HepG2 (cell line): Measurements from ENCODE around the gene IGFBP6. TPM values are rescaled to one million over a fixed set of nuclear protein-coding genes. Genes with fewer than 3 reads are reported as not detected.

Source experiments
- ATAC-seq: fragments of 200-7000 bp; cut with Tn5 transposase; 3 replicates; pipeline ENCODE4 v1.9.1; 2020; ENCODE audit warnings: mild to moderate bottlenecking, moderate library complexity
- BruUV-seq: library from RNA; stranded (reverse); fragments of 400-500 nt; replicated peaks from 2 replicates; lab custom pipeline; 2021; lab: Mats Ljungman, UMichigan
- CTCF ChIA-PET: fragments of 300-600 bp; formaldehyde crosslinking; extraction: SDS; loops from one replicate; lab custom pipeline; 2021; ENCODE audit warnings: low total read pairs, inconsistent platforms, low intra/inter-chr PET ratio; lab: Yijun Ruan, JAX
- POLR2A ChIA-PET: fragments of 350-600 bp; sonication (Branson Sonifier 250); formaldehyde crosslinking; loops from one replicate; lab custom pipeline; 2020; ENCODE audit warnings: antibody characterized with exemption, inconsistent platforms; lab: Yijun Ruan, JAX
- DNase-seq: peaks from one replicate; pipeline ENCODE4 v3.0.0-alpha.2; 2015; ENCODE audit warnings: low spot score
- FAIRE-seq: peaks from 3 replicates; lab custom pipeline; 2011; peaks lifted over from hg19 to GRCh38; lab: Jason Lieb, UNC
- H2AFZ ChIP-seq: one replicate; pipeline ENCODE4 v1.6.1; 2011; ENCODE audit warnings: low read length, inconsistent platforms
- H3K27ac ChIP-seq: fragments of 300-600 bp; 3 replicates; pipeline ENCODE4 v1.8.0; 2011; ENCODE audit warnings: mixed run types, mild to moderate bottlenecking, mixed read lengths, low read length, inconsistent platforms; ENCODE audit not compliant: insufficient read depth; ENCODE audit errors: extremely low read length
- H3K27me3 ChIP-seq, 2 experiments: fragments of 200-600 bp in 1 of 2; 2 replicates in 1 of 2; 3 replicates in 1 of 2; pipeline versions ENCODE4 v1.6.0 to v1.8.0; 2011; ENCODE audit warnings: low read length in 2 of 2, mild to moderate bottlenecking in 2 of 2, moderate library complexity in 2 of 2, inconsistent platforms in 1 of 2; ENCODE audit not compliant: insufficient read depth in 2 of 2, control insufficient read depth in 1 of 2
- H3K36me3 ChIP-seq, 2 experiments: fragments of 200-600 bp in 1 of 2; replicated peaks in 1 of 2; 2 replicates in 1 of 2; 3 replicates in 1 of 2; pipeline versions ENCODE4 v1.5.1 to v1.8.0; 2011; ENCODE audit warnings: low read length in 2 of 2, inconsistent platforms in 1 of 2; ENCODE audit not compliant: insufficient read depth in 2 of 2, control insufficient read depth in 1 of 2
- H3K4me1 ChIP-seq: 2 replicates; pipeline ENCODE4 v1.5.1; 2012; ENCODE audit warnings: low read length, inconsistent platforms; ENCODE audit not compliant: insufficient read depth
- H3K4me2 ChIP-seq: 2 replicates; pipeline ENCODE4 v1.6.0; 2011; ENCODE audit warnings: low read depth, low read length, inconsistent platforms
- H3K4me3 ChIP-seq, 3 experiments: fragments of 200-600 bp in 1 of 3; sonication (generic), shearing (Covaris generic) in 1 of 3; replicated peaks in 1 of 3; 2 replicates each; pipeline ENCODE4 v1.5.1; 2011 to 2016; ENCODE audit warnings: low read length in 3 of 3, inconsistent platforms in 2 of 3, low read depth in 2 of 3, mild to moderate bottlenecking in 2 of 3, control low read depth in 1 of 3, mixed read lengths in 1 of 3; ENCODE audit not compliant: insufficient read depth in 1 of 3
- H3K79me2 ChIP-seq: one replicate; pipeline ENCODE4 v1.6.1; 2011; ENCODE audit warnings: low read length, inconsistent platforms; ENCODE audit not compliant: insufficient read depth
- H3K9ac ChIP-seq: 2 replicates; pipeline ENCODE4 v1.6.0; 2011; ENCODE audit warnings: mild to moderate bottlenecking, low read depth, low read length, inconsistent platforms; ENCODE audit not compliant: insufficient read depth
- H3K9me3 ChIP-seq: 2 replicates; pipeline ENCODE4 v1.5.1; 2012; ENCODE audit warnings: mild to moderate bottlenecking, low read length
- H4K20me1 ChIP-seq: 2 replicates; pipeline ENCODE4 v1.6.0; 2011; ENCODE audit warnings: inconsistent platforms, mild to moderate bottlenecking, low read length, moderate library complexity; ENCODE audit not compliant: insufficient read depth
- NPAS2 ChIP-seq: sonication (generic); formaldehyde crosslinking; IDR thresholded peaks from 2 replicates; pipeline ENCODE4 v1.8.0; 2022; ENCODE audit warnings: mild to moderate bottlenecking, missing genetic modification reagents, borderline replicate concordance
- POLR2AphosphoS2 ChIP-seq: IDR thresholded peaks from 2 replicates; pipeline ENCODE4 v1.6.1; 2011; ENCODE audit warnings: low read depth, low read length, improper control_type of control experiment
- ZMAT3 ChIP-seq: sonication (generic); formaldehyde crosslinking; conservative IDR thresholded peaks from 2 replicates; pipeline ENCODE4 v1.7.0; 2021; ENCODE audit warnings: missing genetic modification reagents
- ZNF788 ChIP-seq: sonication (generic); formaldehyde crosslinking; IDR thresholded peaks from 2 replicates; pipeline ENCODE4 v1.5.0; 2020; ENCODE audit warnings: mild to moderate bottlenecking, missing genetic modification reagents, borderline replicate concordance
- WGBS: methylation state at CpG from one replicate; pipeline ENCODE4 v1.1.6; 2017; ENCODE audit warnings: low lambda C conversion rate; 5-methylcytosine and 5-hydroxymethylcytosine counted together
- in situ Hi-C: cut with HindIII; loops from 2 replicates; pipeline ENCODE4 v1.10.0; 2017; ENCODE audit warnings: low pct_unique_long_range_greater_than_20kb; ENCODE audit not compliant: extremely low pct_ligation_motif_present
- intact Hi-C: fragments of 100-400 bp; cut with micrococcal nuclease; formaldehyde crosslinking; loops from one replicate; pipeline ENCODE4 v1.10.0; 2022; ENCODE audit not compliant: unreplicated experiment
- polyA plus RNA-seq, 8 experiments: library from polyadenylated mRNA; depleted of rRNA in 3 of 8; stranded (reverse) in 7 of 8; unstranded in 1 of 8; fragments of >200 nt; fragmentation: Illumina TruSeq in 4 of 8; extraction: Trizol in 4 of 8; gene quantifications; 2 replicates each; pipeline versions ENCODE4 v1.2.1 to v1.2.3, GENCODE V29; 2011 to 2016; ENCODE audit warnings: low read depth in 4 of 8, missing spikeins in 1 of 8, mixed read lengths in 1 of 8; ENCODE audit not compliant: insufficient read depth in 1 of 8
- total RNA-seq, 5 experiments: library from RNA; depleted of rRNA; stranded (reverse); fragments of >200 nt; fragmentation: Illumina TruSeq; extraction: Trizol; gene quantifications; 2 replicates each; pipeline ENCODE4 v1.2.3, GENCODE V29; 2016; ENCODE audit warnings: low read depth in 1 of 5
- TF ChIP-seq, protein P1 (sequence below): sonication (generic); formaldehyde crosslinking; IDR thresholded peaks from 2 replicates; pipeline ENCODE4 v1.4.0; 2020; ENCODE audit warnings: low read depth, mild to moderate bottlenecking, missing genetic modification reagents
- TF ChIP-seq, protein P2 (sequence below): sonication (generic); formaldehyde crosslinking; IDR thresholded peaks from 2 replicates; pipeline ENCODE4 v1.4.0; 2020; ENCODE audit warnings: mild to moderate bottlenecking, low read depth, missing genetic modification reagents
- TF ChIP-seq, protein P3 (sequence below): sonication (generic); formaldehyde crosslinking; IDR thresholded peaks from 2 replicates; pipeline ENCODE4; 2020; ENCODE audit warnings: missing genetic modification reagents, mild to moderate bottlenecking, borderline replicate concordance

The IGFBP6 gene
- total and polyA plus RNA-seq, 2 of the 13 experiments (the other 11 are each of a cell fraction or from before 2014, with no cell fraction given) = 3.9 to 25.2 TPM

DNA sequence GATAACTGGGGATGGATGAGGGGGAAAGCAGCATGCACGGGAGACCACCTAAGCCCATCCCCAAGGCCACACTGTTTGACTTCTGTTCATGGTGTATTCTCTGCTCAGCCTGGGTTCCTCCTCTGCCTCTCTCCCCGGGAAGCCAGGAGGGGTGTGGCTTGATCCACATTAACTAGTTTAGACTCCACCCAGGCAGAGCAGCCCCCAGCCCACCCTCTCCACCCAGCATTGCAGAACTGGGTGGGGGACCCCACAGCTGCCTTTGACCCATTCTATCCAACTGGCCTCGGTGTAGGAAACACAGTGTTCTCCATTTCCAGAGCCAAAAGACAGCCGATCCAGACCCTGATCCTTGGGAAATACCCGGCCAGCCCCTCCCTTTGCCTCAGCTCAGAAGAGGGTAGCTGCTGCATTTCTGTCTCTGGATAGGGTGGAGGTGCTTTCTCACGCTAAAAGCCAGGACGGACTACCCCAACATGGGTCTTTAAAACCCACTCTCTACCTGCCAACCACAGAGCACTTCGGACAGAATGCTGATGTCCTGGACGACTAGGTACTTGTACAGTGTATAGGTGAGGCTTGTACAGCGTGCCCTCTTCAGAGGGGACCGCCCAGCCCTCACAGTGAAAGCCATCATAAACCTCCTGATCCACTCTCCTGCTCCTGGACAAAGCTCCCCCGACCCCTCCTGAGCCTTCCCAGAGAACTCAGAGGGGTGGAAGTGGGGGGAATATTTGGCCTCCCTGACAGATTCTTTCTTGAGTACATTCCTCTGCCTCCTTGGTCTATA is 27.7 kb upstream of the IGFBP6 start:
- CTCF ChIA-PET = no interaction called here

More for the DNA sequence above, 27.7 kb upstream of the IGFBP6 start:
- Histone ChIP-seq H3K36me3 (peaks cover 0 to 17% of the 10 kb centered on the region in 2 experiments; a peak in 3 of 5 replicates), H3K9ac (no peak overlapping the region), H3K27me3 (no peaks in the 10 kb centered on the region), H3K4me1 (peaks cover 30% of the 10 kb centered on the region), H3K79me2 (no peaks in the 10 kb centered on the region), H3K9me3 (no peaks in the 10 kb centered on the region), H3K4me3 (no peak overlapping the region), H3K27ac (no peak overlapping the region), H2AFZ (no peak overlapping the region), H4K20me1 (no peaks in the 10 kb centered on the region), H3K4me2 (no peak overlapping the region)
- intact Hi-C loops = no loop called here
- no peak for FAIRE-seq
- WGBS = 83% methylated on average over 6 of the region's 12 CpGs
- no TSS peak for BruUV-seq
- DNase-seq = no peak
- TF ChIP-seq, protein P1, sequence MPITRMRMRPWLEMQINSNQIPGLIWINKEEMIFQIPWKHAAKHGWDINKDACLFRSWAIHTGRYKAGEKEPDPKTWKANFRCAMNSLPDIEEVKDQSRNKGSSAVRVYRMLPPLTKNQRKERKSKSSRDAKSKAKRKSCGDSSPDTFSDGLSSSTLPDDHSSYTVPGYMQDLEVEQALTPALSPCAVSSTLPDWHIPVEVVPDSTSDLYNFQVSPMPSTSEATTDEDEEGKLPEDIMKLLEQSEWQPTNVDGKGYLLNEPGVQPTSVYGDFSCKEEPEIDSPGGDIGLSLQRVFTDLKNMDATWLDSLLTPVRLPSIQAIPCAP (CRISPR knock-in tag) = no peak
- TF ChIP-seq ZNF788 (CRISPR knock-in tag) = no peak
- TF ChIP-seq, protein P2, sequence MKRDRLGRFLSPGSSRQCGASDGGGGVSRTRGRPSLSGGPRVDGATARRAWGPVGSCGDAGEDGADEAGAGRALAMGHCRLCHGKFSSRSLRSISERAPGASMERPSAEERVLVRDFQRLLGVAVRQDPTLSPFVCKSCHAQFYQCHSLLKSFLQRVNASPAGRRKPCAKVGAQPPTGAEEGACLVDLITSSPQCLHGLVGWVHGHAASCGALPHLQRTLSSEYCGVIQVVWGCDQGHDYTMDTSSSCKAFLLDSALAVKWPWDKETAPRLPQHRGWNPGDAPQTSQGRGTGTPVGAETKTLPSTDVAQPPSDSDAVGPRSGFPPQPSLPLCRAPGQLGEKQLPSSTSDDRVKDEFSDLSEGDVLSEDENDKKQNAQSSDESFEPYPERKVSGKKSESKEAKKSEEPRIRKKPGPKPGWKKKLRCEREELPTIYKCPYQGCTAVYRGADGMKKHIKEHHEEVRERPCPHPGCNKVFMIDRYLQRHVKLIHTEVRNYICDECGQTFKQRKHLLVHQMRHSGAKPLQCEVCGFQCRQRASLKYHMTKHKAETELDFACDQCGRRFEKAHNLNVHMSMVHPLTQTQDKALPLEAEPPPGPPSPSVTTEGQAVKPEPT (CRISPR knock-in tag) = no peak
- no peak for TF ChIP-seq ZMAT3 (CRISPR knock-in tag)
- no peak for TF ChIP-seq POLR2AphosphoS2
- no peak for TF ChIP-seq NPAS2 (CRISPR knock-in tag)
- TF ChIP-seq, protein P3, sequence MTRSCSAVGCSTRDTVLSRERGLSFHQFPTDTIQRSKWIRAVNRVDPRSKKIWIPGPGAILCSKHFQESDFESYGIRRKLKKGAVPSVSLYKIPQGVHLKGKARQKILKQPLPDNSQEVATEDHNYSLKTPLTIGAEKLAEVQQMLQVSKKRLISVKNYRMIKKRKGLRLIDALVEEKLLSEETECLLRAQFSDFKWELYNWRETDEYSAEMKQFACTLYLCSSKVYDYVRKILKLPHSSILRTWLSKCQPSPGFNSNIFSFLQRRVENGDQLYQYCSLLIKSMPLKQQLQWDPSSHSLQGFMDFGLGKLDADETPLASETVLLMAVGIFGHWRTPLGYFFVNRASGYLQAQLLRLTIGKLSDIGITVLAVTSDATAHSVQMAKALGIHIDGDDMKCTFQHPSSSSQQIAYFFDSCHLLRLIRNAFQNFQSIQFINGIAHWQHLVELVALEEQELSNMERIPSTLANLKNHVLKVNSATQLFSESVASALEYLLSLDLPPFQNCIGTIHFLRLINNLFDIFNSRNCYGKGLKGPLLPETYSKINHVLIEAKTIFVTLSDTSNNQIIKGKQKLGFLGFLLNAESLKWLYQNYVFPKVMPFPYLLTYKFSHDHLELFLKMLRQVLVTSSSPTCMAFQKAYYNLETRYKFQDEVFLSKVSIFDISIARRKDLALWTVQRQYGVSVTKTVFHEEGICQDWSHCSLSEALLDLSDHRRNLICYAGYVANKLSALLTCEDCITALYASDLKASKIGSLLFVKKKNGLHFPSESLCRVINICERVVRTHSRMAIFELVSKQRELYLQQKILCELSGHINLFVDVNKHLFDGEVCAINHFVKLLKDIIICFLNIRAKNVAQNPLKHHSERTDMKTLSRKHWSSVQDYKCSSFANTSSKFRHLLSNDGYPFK (CRISPR knock-in tag) = no peak
- no peak for ATAC-seq
- POLR2A ChIA-PET = no interaction called here
- in situ Hi-C loops = no loop called here
